RWPE2 (cell line): ENCODE measurements around the gene ADAM19.
A peak's percentile ranks its signal among the peaks of the same experiment; 100 is the strongest.

Experiments used
- ATAC-seq: fragments of 200-7000 bp; cut with Tn5 transposase; 3 replicates; pipeline ENCODE4 v1.9.1; 2021; ENCODE audit warnings: low read depth
- DNase-seq: peaks from one replicate; pipeline ENCODE4 v3.0.0-alpha.2; 2020; ENCODE audit warnings: low spot score
- H3K27ac ChIP-seq: fragments of 450-650 bp; 2 replicates; pipeline ENCODE4 v1.5.1; 2017; ENCODE audit warnings: mild to moderate bottlenecking; ENCODE audit not compliant: poor library complexity, severe bottlenecking
- H3K27me3 ChIP-seq: fragments of 250-450 bp; sonication (Bioruptor Pico); 2 replicates; pipeline ENCODE4 v1.5.1; 2021; ENCODE audit warnings: mild to moderate bottlenecking, moderate library complexity; ENCODE audit not compliant: insufficient read depth, poor library complexity, severe bottlenecking
- H3K36me3 ChIP-seq: fragments of 250-450 bp; sonication (Bioruptor Pico); 2 replicates; pipeline ENCODE4 v1.5.1; 2020; ENCODE audit warnings: low read depth, mild to moderate bottlenecking, moderate library complexity
- H3K4me1 ChIP-seq: fragments of 250-450 bp; sonication (Bioruptor Pico); 2 replicates; pipeline ENCODE4 v1.5.1; 2021; ENCODE audit warnings: mild to moderate bottlenecking, moderate library complexity; ENCODE audit not compliant: insufficient read depth, poor library complexity, severe bottlenecking
- H3K4me3 ChIP-seq: fragments of 250-450 bp; sonication (Bioruptor Pico); 2 replicates; pipeline ENCODE4 v1.5.1; 2021; ENCODE audit warnings: mild to moderate bottlenecking, moderate library complexity; ENCODE audit not compliant: severe bottlenecking
- H3K9me3 ChIP-seq: fragments of 250-450 bp; sonication (Bioruptor Pico); 2 replicates; pipeline ENCODE4 v1.5.1; 2021; ENCODE audit warnings: mild to moderate bottlenecking, moderate library complexity; ENCODE audit not compliant: severe bottlenecking
- CTCF ChIP-seq: fragments of 450-650 bp; IDR thresholded peaks from one replicate; pipeline ENCODE4 v1.5.1; 2017; ENCODE audit warnings: mild to moderate bottlenecking, moderate library complexity; ENCODE audit not compliant: poor library complexity, severe bottlenecking

The ADAM19 gene

GRCh38 chr5:157516626-157517325 lies 58.8 kb downstream of the ADAM19 start:
- ATAC-seq (peak; percentile 59), DNase-seq (no peak)
- Histone ChIP-seq H3K36me3 (0 out of 2 replicates have a peak, but pooled peaks cover 3% of the 10 kb centered on the region), H3K27me3 (no peaks in the 10 kb centered on the region), H3K27ac (no peak overlapping the region), H3K9me3 (no peaks in the 10 kb centered on the region), H3K4me1 (peaks cover 16% of the 10 kb centered on the region), H3K4me3 (no peak overlapping the region)
- no peak for TF ChIP-seq CTCF

GRCh38 chr5:157516006-157516405 lies 59.6 kb downstream of the ADAM19 start:
- H3K27ac ChIP-seq = no peak overlapping the region
- ATAC-seq (peak; percentile 67), DNase-seq (no peak)

GRCh38 chr5:157514974-157515373 lies 60.6 kb downstream of the ADAM19 start:
- H3K4me3 ChIP-seq = no peak overlapping the region
- DNase-seq (no peak), ATAC-seq (no peak)
- no peak overlapping the region for H3K27ac ChIP-seq
- 0 out of 2 replicates have a peak, but pooled peaks cover 3% of the 10 kb centered on the region for H3K36me3 ChIP-seq
- no peak for TF ChIP-seq CTCF
- H3K27me3 ChIP-seq = no peaks in the 10 kb centered on the region
- H3K4me1 ChIP-seq = peaks cover 25% of the 10 kb centered on the region
- H3K9me3 ChIP-seq = no peaks in the 10 kb centered on the region

More at GRCh38 chr5:157516006-157516405, 59.6 kb downstream of the ADAM19 start:
- Histone ChIP-seq H3K27me3 (no peaks in the 10 kb centered on the region), H3K4me1 (peaks cover 24% of the 10 kb centered on the region), H3K36me3 (0 out of 2 replicates have a peak, but pooled peaks cover 3% of the 10 kb centered on the region), H3K4me3 (no peak overlapping the region), H3K9me3 (no peaks in the 10 kb centered on the region)
- no peak for TF ChIP-seq CTCF

- no peak for TF ChIP-seq CTCF
- Histone ChIP-seq H3K36me3 (0 out of 2 replicates have a peak, but pooled peaks cover 3% of the 10 kb centered on the region), H3K27me3 (no peaks in the 10 kb centered on the region), H3K4me1 (peaks cover 25% of the 10 kb centered on the region), H3K9me3 (no peaks in the 10 kb centered on the region), H3K27ac (no peak overlapping the region), H3K4me3 (no peak overlapping the region)
- no peak for ATAC-seq
- DNase-seq = no peak
Observed at GRCh38 chr5:157513182-157513581, 62.4 kb downstream of the ADAM19 start.
